Measurements from ENCODE around the gene MYOF. TPM values are rescaled to one million over a fixed set of nuclear protein-coding genes. Genes with fewer than 3 reads are reported as not detected.

MYOF gene
- total and polyA plus RNA-seq, 10 of the 15 experiments (the other 5 are each of a cell fraction or from before 2014, with no cell fraction given), result 0.02 to 0.59 (median 0.17) TPM

DNA sequence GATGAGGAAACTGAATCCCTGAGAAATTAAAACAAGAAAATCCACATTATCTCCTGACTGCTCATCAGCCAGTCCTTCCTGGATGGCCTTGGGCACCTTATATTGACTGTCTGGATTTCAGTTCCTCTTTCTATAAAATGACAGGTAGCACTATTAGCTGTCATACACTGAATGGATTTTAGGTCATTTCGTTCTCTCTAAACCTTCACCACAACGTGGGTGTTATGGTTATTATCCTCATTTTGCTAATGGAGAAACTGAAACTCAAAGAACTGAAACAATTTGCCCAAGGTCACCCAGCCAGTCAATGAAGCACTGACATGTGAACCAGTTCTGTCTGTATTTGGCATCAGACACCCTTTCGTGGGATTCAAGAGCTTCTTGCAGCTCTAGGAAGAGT lies 214.6 kb downstream of the MYOF start (continued):
- TF ChIP-seq CBX3 (IDR thresholded peaks at IDR 0.05; ENCODE audit: borderline replicate concordance, low read depth) (no peak), EP300 (IDR thresholded peaks at IDR 0.05; ENCODE audit: borderline replicate concordance in 1 of 2, control insufficient read depth in 1 of 2, low read depth in 2 of 2, low read length in 2 of 2) (peak; percentile 60 to 96), SRF (IDR thresholded peaks at IDR 0.05; ENCODE audit: low read depth in 2 of 2, low read length in 2 of 2) (no peak), MEF2B (IDR thresholded peaks at IDR 0.05; ENCODE audit: partially characterized antibody, poor library complexity, severe bottlenecking) (peak; percentile 81), SREBF1 (IDR thresholded peaks at IDR 0.05; ENCODE audit: low read length) (no peak), STAT1 (conservative IDR thresholded peaks at IDR 0.05) (no peak), ESRRA (IDR thresholded peaks at IDR 0.05; ENCODE audit: low read length) (peak; percentile 97), DPF2 (IDR thresholded peaks at IDR 0.05) (peak; percentile 97), EZH2 (IDR thresholded peaks at IDR 0.05; ENCODE audit: borderline replicate concordance, control insufficient read depth, low read depth, low read length) (0 out of 2 replicates have a peak, but pooled peaks have one; percentile 72), CBX5 (IDR thresholded peaks at IDR 0.05; ENCODE audit: low read depth) (no peak; the same call in 1 of the 2 replicates), RCOR1 (conservative IDR thresholded peaks at IDR 0.05; ENCODE audit: low read depth, low read length) (0 out of 2 replicates have a peak, but pooled peaks have one; percentile 87), TBL1XR1 (IDR thresholded peaks at IDR 0.05; ENCODE audit: low read depth, low read length) (peak; percentile 87)
- TF ChIP-seq, protein P1, sequence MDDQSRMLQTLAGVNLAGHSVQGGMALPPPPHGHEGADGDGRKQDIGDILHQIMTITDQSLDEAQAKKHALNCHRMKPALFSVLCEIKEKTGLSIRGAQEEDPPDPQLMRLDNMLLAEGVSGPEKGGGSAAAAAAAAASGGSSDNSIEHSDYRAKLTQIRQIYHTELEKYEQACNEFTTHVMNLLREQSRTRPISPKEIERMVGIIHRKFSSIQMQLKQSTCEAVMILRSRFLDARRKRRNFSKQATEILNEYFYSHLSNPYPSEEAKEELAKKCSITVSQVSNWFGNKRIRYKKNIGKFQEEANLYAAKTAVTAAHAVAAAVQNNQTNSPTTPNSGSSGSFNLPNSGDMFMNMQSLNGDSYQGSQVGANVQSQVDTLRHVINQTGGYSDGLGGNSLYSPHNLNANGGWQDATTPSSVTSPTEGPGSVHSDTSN (IDR thresholded peaks at IDR 0.05; ENCODE audit: insufficient replicate concordance, low read depth, low read length), result no peak
- TF ChIP-seq, protein P2, sequence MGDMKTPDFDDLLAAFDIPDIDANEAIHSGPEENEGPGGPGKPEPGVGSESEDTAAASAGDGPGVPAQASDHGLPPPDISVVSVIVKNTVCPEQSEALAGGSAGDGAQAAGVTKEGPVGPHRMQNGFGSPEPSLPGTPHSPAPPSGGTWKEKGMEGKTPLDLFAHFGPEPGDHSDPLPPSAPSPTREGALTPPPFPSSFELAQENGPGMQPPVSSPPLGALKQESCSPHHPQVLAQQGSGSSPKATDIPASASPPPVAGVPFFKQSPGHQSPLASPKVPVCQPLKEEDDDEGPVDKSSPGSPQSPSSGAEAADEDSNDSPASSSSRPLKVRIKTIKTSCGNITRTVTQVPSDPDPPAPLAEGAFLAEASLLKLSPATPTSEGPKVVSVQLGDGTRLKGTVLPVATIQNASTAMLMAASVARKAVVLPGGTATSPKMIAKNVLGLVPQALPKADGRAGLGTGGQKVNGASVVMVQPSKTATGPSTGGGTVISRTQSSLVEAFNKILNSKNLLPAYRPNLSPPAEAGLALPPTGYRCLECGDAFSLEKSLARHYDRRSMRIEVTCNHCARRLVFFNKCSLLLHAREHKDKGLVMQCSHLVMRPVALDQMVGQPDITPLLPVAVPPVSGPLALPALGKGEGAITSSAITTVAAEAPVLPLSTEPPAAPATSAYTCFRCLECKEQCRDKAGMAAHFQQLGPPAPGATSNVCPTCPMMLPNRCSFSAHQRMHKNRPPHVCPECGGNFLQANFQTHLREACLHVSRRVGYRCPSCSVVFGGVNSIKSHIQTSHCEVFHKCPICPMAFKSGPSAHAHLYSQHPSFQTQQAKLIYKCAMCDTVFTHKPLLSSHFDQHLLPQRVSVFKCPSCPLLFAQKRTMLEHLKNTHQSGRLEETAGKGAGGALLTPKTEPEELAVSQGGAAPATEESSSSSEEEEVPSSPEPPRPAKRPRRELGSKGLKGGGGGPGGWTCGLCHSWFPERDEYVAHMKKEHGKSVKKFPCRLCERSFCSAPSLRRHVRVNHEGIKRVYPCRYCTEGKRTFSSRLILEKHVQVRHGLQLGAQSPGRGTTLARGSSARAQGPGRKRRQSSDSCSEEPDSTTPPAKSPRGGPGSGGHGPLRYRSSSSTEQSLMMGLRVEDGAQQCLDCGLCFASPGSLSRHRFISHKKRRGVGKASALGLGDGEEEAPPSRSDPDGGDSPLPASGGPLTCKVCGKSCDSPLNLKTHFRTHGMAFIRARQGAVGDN (IDR thresholded peaks at IDR 0.05), result no peak
- TF ChIP-seq, protein P3, sequence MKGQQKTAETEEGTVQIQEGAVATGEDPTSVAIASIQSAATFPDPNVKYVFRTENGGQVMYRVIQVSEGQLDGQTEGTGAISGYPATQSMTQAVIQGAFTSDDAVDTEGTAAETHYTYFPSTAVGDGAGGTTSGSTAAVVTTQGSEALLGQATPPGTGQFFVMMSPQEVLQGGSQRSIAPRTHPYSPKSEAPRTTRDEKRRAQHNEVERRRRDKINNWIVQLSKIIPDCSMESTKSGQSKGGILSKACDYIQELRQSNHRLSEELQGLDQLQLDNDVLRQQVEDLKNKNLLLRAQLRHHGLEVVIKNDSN (IDR thresholded peaks at IDR 0.05; ENCODE audit: borderline replicate concordance, extremely low read length, insufficient read depth, low read depth, low read length), result no peak
- TF ChIP-seq, protein P4, sequence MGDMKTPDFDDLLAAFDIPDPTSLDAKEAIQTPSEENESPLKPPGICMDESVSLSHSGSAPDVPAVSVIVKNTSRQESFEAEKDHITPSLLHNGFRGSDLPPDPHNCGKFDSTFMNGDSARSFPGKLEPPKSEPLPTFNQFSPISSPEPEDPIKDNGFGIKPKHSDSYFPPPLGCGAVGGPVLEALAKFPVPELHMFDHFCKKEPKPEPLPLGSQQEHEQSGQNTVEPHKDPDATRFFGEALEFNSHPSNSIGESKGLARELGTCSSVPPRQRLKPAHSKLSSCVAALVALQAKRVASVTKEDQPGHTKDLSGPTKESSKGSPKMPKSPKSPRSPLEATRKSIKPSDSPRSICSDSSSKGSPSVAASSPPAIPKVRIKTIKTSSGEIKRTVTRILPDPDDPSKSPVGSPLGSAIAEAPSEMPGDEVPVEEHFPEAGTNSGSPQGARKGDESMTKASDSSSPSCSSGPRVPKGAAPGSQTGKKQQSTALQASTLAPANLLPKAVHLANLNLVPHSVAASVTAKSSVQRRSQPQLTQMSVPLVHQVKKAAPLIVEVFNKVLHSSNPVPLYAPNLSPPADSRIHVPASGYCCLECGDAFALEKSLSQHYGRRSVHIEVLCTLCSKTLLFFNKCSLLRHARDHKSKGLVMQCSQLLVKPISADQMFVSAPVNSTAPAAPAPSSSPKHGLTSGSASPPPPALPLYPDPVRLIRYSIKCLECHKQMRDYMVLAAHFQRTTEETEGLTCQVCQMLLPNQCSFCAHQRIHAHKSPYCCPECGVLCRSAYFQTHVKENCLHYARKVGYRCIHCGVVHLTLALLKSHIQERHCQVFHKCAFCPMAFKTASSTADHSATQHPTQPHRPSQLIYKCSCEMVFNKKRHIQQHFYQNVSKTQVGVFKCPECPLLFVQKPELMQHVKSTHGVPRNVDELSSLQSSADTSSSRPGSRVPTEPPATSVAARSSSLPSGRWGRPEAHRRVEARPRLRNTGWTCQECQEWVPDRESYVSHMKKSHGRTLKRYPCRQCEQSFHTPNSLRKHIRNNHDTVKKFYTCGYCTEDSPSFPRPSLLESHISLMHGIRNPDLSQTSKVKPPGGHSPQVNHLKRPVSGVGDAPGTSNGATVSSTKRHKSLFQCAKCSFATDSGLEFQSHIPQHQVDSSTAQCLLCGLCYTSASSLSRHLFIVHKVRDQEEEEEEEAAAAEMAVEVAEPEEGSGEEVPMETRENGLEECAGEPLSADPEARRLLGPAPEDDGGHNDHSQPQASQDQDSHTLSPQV (IDR thresholded peaks at IDR 0.05), result no peak

All from GM12878 (cell line).